Loucy (cell line): ENCODE data around the gene NCAM1.

Experiments
- H2AFZ ChIP-seq: fragments of 200-600 bp; sonication (generic); 2 replicates; pipeline ENCODE4 v1.6.0; 2016; ENCODE audit warnings: antibody characterized with exemption, mild to moderate bottlenecking, low read length, moderate library complexity
- H3F3A ChIP-seq: fragments of 200-600 bp; 2 replicates; pipeline ENCODE4 v1.6.0; 2016; ENCODE audit warnings: antibody characterized with exemption, low read depth, mild to moderate bottlenecking
- H3K27me3 ChIP-seq: fragments of 200-600 bp; sonication (generic); 2 replicates; pipeline ENCODE4 v1.6.1; 2014; ENCODE audit warnings: low read length, mild to moderate bottlenecking; ENCODE audit not compliant: insufficient read depth, poor library complexity, severe bottlenecking
- H3K36me3 ChIP-seq: fragments of 200-600 bp; sonication (generic); 2 replicates; pipeline ENCODE4 v1.6.1; 2016; ENCODE audit warnings: low read length; ENCODE audit not compliant: insufficient read depth
- H3K4me1 ChIP-seq: fragments of 200-600 bp; sonication (generic); 2 replicates; pipeline ENCODE4 v1.5.1; 2014; ENCODE audit warnings: low read length, mild to moderate bottlenecking; ENCODE audit not compliant: insufficient read depth, poor library complexity, severe bottlenecking
- H3K4me2 ChIP-seq: fragments of 200-600 bp; sonication (generic); 2 replicates; pipeline ENCODE4 v1.6.0; 2014; ENCODE audit warnings: antibody characterized with exemption, low read length, low read depth, mild to moderate bottlenecking; ENCODE audit not compliant: poor library complexity, severe bottlenecking
- H3K4me3 ChIP-seq: fragments of 200-600 bp; sonication (generic); 2 replicates; pipeline ENCODE4 v1.5.1; 2014; ENCODE audit warnings: low read length, mild to moderate bottlenecking, mixed read lengths; ENCODE audit not compliant: poor library complexity, severe bottlenecking
- H3K79me2 ChIP-seq: fragments of 200-600 bp; sonication (generic); 2 replicates; pipeline ENCODE4 v1.6.1; 2014; ENCODE audit warnings: low read length; ENCODE audit not compliant: insufficient read depth
- H3K9ac ChIP-seq: fragments of 200-600 bp; sonication (generic); 2 replicates; pipeline ENCODE4 v1.6.0; 2014; ENCODE audit warnings: mild to moderate bottlenecking, low read depth, low read length, moderate library complexity; ENCODE audit not compliant: poor library complexity, severe bottlenecking
- H3K9me2 ChIP-seq: fragments of 200-600 bp; sonication (generic); replicated peaks from 2 replicates; pipeline ENCODE4 v1.6.1; 2016; ENCODE audit warnings: low read depth, low read length, mixed read lengths
- H3K9me3 ChIP-seq: fragments of 200-600 bp; sonication (generic); 2 replicates; pipeline ENCODE4 v1.6.1; 2014; ENCODE audit warnings: mild to moderate bottlenecking, antibody characterized with exemption, low read length, low read depth; ENCODE audit not compliant: insufficient read depth
- H4K20me1 ChIP-seq: fragments of 200-600 bp; sonication (generic); 2 replicates; pipeline ENCODE4 v1.6.0; 2014; ENCODE audit warnings: antibody characterized with exemption, low read length, mild to moderate bottlenecking; ENCODE audit not compliant: insufficient read depth, poor library complexity, severe bottlenecking
- CTCF ChIP-seq: fragments of 200-600 bp; sonication (generic); conservative IDR thresholded peaks from 2 replicates; pipeline ENCODE4 v1.5.1; 2014; ENCODE audit warnings: mild to moderate bottlenecking, antibody characterized with exemption, low read length
- EZH2phosphoT487 ChIP-seq: fragments of 200-600 bp; IDR thresholded peaks from 2 replicates; pipeline ENCODE4 v1.6.1; 2018; ENCODE audit warnings: antibody characterized with exemption, mild to moderate bottlenecking, moderate library complexity, borderline replicate concordance

NCAM1 gene

GRCh38 chr11:113274713-113275582 lies 313.7 kb downstream of the NCAM1 start:
- Histone ChIP-seq H3K4me1 (no peaks in the 10 kb centered on the region), H3K36me3 (no peaks in the 10 kb centered on the region), H3K4me2 (no peak overlapping the region), H3K79me2 (no peaks in the 10 kb centered on the region), H4K20me1 (no peaks in the 10 kb centered on the region), H3K9me3 (peaks cover 4% of the 10 kb centered on the region; the same call in 1 of the 2 replicates), H3K9ac (no peak overlapping the region), H2AFZ (no peak overlapping the region), H3F3A (no peaks in the 10 kb centered on the region), H3K27me3 (no peaks in the 10 kb centered on the region), H3K9me2 (no peaks in the 10 kb centered on the region), H3K4me3 (no peak overlapping the region)
- TF ChIP-seq CTCF: no peak
- TF ChIP-seq EZH2phosphoT487: no peak

GRCh38 chr11:113275602-113276001 lies 314.4 kb downstream of the NCAM1 start:
- H3K27me3 ChIP-seq: no peaks in the 10 kb centered on the region
- H3K9me2 ChIP-seq: no peaks in the 10 kb centered on the region
- H3K4me3 ChIP-seq: no peak overlapping the region
- H3K36me3 ChIP-seq: no peaks in the 10 kb centered on the region
- no peaks in the 10 kb centered on the region for H3K9me3 ChIP-seq
- no peak overlapping the region for H2AFZ ChIP-seq
- H3F3A ChIP-seq: no peaks in the 10 kb centered on the region
- H4K20me1 ChIP-seq: no peaks in the 10 kb centered on the region
- H3K79me2 ChIP-seq: no peaks in the 10 kb centered on the region
- no peaks in the 10 kb centered on the region for H3K4me1 ChIP-seq
- no peak overlapping the region for H3K9ac ChIP-seq
- TF ChIP-seq EZH2phosphoT487: no peak
- H3K4me2 ChIP-seq: no peak overlapping the region

- no peak overlapping the region for H3K9ac ChIP-seq
- H3K9me3 ChIP-seq: no peaks in the 10 kb centered on the region
- H3K4me2 ChIP-seq: no peak overlapping the region
- H3K4me3 ChIP-seq: no peak overlapping the region
- no peak overlapping the region for H2AFZ ChIP-seq
- H3K4me1 ChIP-seq: no peaks in the 10 kb centered on the region
- TF ChIP-seq EZH2phosphoT487 (no peak), CTCF (no peak)
- H3F3A ChIP-seq: no peaks in the 10 kb centered on the region
- H3K79me2 ChIP-seq: no peaks in the 10 kb centered on the region
- H3K9me2 ChIP-seq: no peaks in the 10 kb centered on the region
- no peaks in the 10 kb centered on the region for H3K36me3 ChIP-seq
- no peaks in the 10 kb centered on the region for H3K27me3 ChIP-seq
- H4K20me1 ChIP-seq: no peaks in the 10 kb centered on the region
Observed at GRCh38 chr11:113276466-113276865, 315.2 kb downstream of the NCAM1 start.
